Amygdala (tissue), 56 donors: ENCODE data around the gene LCP1.
"Not testable (repeated sequence)": the region's sequence is repeated elsewhere in the genome, so short reads cannot be mapped to it uniquely, and the experiment has no call there.

Source experiments
- DNase-seq, 56 donors: peaks; one replicate each; lab custom pipeline; 2025; lab: John Stamatoyannopoulos, UW

Gene LCP1, protein sequence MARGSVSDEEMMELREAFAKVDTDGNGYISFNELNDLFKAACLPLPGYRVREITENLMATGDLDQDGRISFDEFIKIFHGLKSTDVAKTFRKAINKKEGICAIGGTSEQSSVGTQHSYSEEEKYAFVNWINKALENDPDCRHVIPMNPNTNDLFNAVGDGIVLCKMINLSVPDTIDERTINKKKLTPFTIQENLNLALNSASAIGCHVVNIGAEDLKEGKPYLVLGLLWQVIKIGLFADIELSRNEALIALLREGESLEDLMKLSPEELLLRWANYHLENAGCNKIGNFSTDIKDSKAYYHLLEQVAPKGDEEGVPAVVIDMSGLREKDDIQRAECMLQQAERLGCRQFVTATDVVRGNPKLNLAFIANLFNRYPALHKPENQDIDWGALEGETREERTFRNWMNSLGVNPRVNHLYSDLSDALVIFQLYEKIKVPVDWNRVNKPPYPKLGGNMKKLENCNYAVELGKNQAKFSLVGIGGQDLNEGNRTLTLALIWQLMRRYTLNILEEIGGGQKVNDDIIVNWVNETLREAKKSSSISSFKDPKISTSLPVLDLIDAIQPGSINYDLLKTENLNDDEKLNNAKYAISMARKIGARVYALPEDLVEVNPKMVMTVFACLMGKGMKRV

GRCh38 chr13:46181840-46182490 lies at the start of gene LCP1:
LCP1 (minus strand) TSS chr13:46182177; CDS start chr13:46159662, 22,515 bp downstream.
- DNase-seq = peak in 1 of 56 donors; percentile 15

GRCh38 chr13:46229251-46229650 lies 47.3 kb upstream of the LCP1 start:
- no peak for DNase-seq

DNA sequence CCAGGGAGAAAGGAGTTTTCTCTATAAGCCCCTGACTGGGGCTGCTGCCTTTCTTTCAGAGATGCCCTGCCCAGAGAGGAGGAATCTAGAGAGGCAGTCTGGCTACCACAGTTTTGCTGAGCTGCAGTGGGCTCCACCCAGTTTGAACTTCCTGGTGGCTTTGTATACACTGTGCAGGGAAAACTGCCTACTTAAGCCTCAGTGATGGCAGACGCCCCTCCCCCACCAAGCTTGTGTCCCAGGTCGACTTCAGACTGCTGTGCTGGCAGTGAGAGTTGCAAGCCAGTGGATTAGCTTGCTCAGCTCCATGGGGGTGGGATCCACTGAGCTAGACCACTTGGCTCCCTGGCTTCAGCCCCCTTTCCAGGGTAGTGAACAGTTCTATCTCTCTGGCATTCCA lies 38.3 kb upstream of the LCP1 start:
- not testable (repeated sequence) for DNase-seq

DNA sequence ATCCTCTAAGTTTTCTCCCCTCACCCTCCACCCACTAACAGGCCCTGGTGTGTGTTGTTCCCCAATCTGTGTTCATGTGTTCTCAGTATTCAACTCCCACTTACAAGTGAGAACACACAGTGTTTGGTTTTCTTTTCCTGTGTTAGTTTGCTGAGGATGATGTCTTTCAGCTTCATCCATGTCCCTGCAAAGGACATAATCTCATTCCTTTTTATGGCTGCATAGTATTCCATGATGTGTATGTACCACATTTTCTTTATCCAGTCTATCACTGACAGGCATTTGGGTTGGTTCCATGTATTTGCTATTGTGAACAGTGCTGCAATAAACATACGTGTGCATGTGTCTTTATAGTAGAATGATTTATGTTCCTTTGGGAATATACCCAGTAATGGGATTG lies 32.8 kb upstream of the LCP1 start:
- not testable (repeated sequence) for DNase-seq

GRCh38 chr13:46213242-46213641 lies 31.3 kb upstream of the LCP1 start:
- no peak for DNase-seq

DNA sequence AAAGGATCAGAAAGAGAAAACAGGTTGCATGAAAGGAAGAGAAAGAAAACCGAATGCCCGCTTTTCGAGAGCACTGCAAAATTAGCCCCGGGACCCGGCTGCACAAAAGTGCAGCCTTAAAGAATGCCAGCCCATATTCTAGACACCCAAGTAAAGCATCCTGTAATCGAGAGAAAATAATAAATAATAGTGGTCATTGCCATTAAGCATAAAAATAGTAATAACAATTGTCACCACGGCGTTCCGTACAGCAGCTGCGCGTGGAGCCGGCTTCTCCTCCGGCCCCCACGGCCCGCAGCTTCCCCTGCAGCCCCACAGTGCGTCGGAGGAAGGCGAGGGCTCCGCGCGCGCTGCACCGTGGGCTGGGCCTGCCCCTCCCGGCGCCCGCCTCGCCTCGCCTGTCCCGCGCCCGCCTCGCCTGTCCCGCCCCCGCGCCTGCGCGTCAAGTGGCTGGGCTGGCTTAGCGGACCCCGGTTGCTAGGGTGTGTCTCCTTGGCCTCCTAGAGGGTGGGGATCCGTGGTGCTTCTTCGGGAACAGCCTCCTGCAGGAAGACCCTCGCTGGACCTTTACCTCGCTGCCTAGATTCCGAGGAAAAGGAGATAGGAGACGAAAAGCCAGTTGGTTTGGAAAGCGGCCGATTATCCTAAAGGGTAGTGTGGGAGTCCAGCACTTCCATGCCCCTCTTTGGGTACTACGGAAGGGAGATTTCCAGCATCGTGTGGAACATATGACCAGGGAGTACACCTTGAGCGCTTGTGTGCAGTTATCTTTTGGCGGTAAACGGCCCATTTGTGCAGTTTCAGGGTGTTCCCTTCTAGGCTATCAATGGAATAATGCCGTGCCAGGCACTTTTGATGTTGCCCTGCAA lies 29.7 kb upstream of the LCP1 start, which contains the start of gene LRRC63:
Gene LRRC63 (plus strand): TSS at position 446 of the 869 bp plus-strand sequence. CDS start 1,107 bp downstream, outside the sequence.
- DNase-seq = peak; percentile 18 to 91 (median 68)

- DNase-seq = peak in 2 of 56 donors; percentile 32 to 38
Measured at GRCh38 chr13:46211116-46211482, 29.1 kb upstream of the LCP1 start.

DNA sequence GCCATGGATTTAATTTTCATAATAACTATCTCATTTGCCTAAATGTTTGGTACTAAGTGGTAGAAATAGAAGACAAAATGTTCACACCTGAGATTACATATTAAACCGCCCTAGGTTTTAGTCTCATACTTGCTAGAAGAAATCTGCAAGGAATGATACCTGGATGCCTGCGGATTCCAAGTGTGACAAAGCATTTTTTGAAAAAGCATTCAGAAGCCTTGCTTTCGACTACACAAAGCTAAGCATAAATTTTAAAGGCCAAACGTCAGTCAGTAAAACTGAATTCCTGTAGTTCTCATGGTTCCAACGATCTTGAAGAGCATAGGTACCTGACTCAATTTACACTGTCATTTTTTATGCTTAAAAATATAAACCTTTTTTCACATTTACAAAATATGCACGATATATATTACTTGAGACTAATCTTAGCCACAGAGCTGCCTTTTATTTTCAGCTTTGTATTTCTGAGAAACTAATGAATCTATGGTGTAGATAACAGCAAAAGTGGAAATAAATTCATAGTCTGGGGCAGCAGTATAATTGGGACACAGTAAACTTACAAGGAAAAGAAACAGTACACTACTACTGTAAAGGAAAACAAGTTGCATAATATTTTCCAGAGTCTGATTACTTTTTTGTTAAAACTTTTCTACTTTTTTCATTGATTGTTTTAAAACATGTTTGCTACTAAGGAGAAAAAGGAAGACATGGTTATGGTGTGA lies 28.5 kb upstream of the LCP1 start:
- no peak for DNase-seq

DNA sequence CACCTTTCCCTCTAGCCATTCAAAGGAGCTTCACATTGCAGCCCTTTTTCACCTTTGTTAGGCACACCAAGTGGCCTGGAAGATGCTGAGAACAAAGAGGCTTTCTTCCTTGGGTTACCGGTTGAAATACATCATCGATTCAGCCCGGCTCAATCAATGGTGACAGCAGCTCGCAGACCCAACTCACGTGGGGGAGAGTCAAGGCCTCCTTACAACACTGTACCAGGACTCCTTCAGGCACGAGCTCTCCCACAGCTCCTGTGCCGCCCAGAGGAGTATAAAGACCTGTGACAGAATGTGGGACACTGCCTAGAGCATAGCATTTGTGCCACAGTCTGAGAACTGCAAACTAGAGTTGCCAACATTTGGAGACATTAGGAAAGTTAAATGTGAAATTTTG lies 25.9 kb upstream of the LCP1 start:
- no peak for DNase-seq

DNA sequence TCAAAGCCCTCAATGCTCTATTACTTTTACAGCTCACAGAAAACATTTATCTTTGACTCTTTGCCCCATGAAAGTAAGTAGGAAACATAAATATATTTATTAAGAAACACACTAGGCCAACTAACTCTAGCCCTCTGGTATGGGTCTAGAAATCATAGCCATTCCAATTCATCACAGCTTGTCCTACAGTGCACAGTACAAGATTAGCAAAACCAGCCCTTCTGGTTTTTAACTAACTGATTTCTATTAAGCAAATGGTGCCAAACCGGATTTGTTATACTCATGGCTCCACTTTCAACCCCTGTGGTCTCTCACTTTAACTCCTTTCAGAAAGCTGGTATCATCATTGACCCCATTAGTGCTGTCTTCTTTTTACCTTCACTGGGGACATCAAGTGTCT lies 24.2 kb upstream of the LCP1 start:
- DNase-seq = no peak

GRCh38 chr13:46202966-46203365 lies 21.0 kb upstream of the LCP1 start:
- no peak for DNase-seq

GRCh38 chr13:46202188-46202795 lies 20.3 kb upstream of the LCP1 start:
- DNase-seq = no peak

DNA sequence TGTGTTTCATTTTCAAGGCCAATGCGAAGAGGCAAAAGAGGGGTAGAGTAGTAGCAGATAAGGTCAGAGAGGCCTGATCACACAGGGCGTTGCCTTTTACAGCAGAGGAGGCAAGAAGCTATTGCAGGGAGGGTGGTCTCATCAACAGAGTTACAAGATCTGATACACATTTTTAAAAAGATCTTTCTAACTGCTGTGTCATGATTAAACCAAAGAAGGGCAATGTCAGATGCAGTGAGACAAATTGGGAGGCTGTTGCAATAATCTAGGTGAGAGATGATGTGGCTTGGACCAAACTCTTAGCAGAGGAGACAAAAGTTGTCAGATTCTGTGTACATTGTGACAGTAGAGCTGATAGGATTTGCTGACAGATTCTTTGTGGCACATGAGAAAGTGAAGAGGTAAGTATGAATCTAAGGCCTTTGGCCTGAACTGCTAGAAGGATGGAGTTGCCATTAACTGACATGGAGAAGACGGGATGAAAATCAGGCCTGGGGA lies 16.8 kb upstream of the LCP1 start:
- DNase-seq = no peak

DNA sequence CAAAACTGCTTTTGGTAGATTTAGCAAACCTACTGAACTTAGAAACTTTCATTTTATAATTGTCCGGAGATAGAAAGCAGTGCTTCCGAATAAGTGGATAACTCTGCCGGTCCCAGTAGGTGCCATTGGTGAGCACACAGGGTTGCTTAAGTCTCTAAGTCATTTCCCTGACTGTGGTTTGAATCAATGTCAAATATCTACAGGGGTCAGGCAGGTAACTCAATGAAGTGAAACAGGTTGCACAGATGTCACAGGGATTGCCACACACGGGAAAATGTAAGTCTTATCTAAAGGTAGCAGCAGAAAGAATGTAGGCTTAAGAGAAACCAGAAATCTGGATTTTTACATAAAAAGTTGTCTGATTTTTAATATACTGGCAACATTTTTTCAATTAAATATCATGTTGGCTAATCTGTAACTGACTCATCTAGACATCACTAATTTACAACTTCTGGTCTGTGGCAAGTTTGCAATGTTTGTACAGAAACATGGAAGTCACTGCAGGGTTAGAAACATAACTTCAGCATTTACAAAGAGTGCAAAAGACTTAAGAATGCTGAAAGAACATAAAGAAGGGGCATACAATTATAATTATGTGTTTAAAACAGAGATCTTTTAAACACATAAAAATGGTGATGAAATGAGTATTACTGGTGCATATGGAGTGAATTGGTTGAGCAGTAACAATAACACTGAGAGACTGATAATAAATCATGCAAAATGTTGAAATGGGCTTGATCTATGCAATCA lies 15.5 kb upstream of the LCP1 start:
- no peak for DNase-seq

GRCh38 chr13:46195016-46195415 lies 13.0 kb upstream of the LCP1 start:
- no peak for DNase-seq

DNA sequence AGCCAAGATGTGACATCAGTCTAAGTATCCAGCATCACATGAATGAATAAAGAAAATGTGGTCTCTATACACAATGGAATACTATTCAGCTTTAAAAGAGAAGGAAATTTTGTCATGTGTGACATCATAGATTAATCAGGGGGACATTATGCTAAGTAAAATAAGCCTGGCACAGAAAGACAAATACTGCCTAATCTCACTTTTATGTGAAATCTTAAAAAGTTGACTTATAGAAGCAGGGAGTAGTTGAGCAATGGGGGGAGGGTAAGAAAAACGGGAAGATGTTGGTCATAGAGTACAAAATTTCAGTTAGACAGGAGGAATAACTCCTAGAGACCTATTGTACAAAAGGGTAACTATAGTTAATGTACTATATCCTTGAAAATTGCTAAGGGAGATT lies 10.4 kb upstream of the LCP1 start:
- no peak for DNase-seq

GRCh38 chr13:46185634-46186033 lies 3.7 kb upstream of the LCP1 start:
- DNase-seq = no peak

GRCh38 chr13:46184277-46184699 lies 2.3 kb upstream of the LCP1 start:
- peak in 5 of 56 donors; percentile 7 to 55 (median 13) for DNase-seq
